IPS-18a (cell line): ENCODE measurements around the gene TAT.

Experiments
- H3K27ac ChIP-seq: one replicate; pipeline ENCODE4 v1.5.1; 2013; ENCODE audit warnings: low read length
- H3K27me3 ChIP-seq: one replicate; pipeline ENCODE4 v1.6.1; 2013; ENCODE audit warnings: mild to moderate bottlenecking, low read length; ENCODE audit not compliant: control insufficient read depth, insufficient read depth
- H3K36me3 ChIP-seq: one replicate; pipeline ENCODE4 v1.6.1; 2013; ENCODE audit warnings: low read depth, low read length; ENCODE audit not compliant: control insufficient read depth
- H3K4me1 ChIP-seq: one replicate; pipeline ENCODE4 v1.6.1; 2013; ENCODE audit warnings: low read depth, low read length; ENCODE audit not compliant: control insufficient read depth
- H3K4me3 ChIP-seq: one replicate; pipeline ENCODE4 v1.5.1; 2013; ENCODE audit warnings: low read length
- H3K9ac ChIP-seq: one replicate; pipeline ENCODE4 v1.6.1; 2013; ENCODE audit warnings: mild to moderate bottlenecking, low read length, moderate library complexity
- H3K9me3 ChIP-seq: one replicate; pipeline ENCODE4 v1.6.1; 2013; ENCODE audit warnings: low read depth, low read length; ENCODE audit not compliant: control insufficient read depth

TAT gene

DNA sequence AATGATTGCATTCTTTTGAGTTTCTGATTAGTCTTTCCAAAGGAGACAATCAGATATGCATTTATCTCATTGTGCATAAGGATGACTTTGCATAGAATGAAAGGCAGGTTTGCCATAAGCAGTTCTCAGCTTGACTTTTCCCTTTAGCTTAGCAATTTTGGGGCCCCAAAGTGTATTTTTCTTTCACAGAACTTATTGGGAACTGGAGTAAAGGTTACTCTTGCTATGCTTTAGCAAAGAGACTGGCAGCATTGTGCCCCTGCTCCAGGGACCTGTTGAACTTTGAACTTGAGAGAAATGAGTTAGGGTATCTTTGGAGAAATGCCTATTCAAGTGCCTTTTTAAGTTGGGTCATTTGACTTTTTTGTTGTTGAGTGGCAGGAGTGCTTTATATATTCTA is 17.0 kb downstream of the TAT start:
- Histone ChIP-seq H3K36me3 (no peaks in the 10 kb centered on the region), H3K4me3 (no peak overlapping the region), H3K9me3 (no peaks in the 10 kb centered on the region), H3K27ac (no peak overlapping the region), H3K27me3 (peaks cover 12% of the 10 kb centered on the region), H3K4me1 (no peaks in the 10 kb centered on the region), H3K9ac (no peak overlapping the region)

DNA sequence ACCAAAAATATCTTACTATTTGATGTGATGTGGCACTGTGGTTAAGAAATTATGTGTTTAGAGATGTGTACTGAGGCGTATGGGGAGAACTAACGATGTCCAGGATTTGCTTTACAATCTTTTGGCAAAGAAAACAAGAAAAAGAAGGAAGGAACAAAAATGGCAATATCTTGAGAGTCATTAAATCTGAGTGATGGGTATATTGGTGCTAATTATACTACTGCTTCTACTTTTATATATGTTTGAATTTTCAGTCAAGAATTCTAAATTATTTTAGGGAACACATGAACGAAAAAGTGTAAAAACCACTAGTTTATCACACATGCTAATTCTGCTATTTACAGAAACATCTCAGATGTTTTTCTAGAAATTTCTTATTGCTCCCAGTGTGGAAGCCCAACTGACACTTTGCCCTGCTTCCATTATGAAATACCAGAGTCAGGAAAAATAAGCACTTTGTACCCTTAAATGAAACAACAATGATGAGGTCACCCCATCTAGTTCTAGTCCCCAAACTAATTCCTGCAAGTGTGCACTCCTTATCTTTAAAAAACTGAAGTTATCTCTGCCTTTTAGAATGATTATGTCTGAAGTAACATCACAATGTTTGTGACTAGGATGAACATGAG is 18.8 kb downstream of the TAT start:
- H3K36me3 ChIP-seq = no peaks in the 10 kb centered on the region
- H3K27me3 ChIP-seq = peaks cover 12% of the 10 kb centered on the region
- no peak overlapping the region for H3K9ac ChIP-seq
- no peaks in the 10 kb centered on the region for H3K9me3 ChIP-seq
- no peaks in the 10 kb centered on the region for H3K4me1 ChIP-seq
- no peak overlapping the region for H3K27ac ChIP-seq
- H3K4me3 ChIP-seq = no peak overlapping the region

DNA sequence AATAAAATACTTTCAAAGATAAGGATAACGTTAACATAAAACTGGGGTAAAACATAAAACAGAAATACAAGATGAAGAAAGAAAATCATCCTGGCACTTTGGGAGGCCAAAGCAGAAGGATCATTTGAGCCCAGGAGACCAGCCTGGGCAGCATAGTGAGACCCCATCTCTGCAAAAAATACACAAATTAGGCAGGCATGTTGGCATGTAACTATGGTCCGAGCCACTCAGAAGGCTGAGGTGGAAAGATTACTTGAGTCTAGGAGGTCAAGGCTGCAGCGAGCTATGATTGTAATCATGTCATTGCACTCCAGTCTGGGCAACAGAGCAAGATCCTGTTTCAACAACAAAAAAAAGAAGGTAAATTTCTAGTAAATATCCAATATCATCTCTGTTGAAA is 19.6 kb downstream of the TAT start:
- H3K9ac ChIP-seq = no peak overlapping the region
- no peaks in the 10 kb centered on the region for H3K4me1 ChIP-seq
- no peaks in the 10 kb centered on the region for H3K36me3 ChIP-seq
- H3K27me3 ChIP-seq = peaks cover 12% of the 10 kb centered on the region
- H3K4me3 ChIP-seq = no peak overlapping the region
- no peak overlapping the region for H3K27ac ChIP-seq
- H3K9me3 ChIP-seq = no peaks in the 10 kb centered on the region

DNA sequence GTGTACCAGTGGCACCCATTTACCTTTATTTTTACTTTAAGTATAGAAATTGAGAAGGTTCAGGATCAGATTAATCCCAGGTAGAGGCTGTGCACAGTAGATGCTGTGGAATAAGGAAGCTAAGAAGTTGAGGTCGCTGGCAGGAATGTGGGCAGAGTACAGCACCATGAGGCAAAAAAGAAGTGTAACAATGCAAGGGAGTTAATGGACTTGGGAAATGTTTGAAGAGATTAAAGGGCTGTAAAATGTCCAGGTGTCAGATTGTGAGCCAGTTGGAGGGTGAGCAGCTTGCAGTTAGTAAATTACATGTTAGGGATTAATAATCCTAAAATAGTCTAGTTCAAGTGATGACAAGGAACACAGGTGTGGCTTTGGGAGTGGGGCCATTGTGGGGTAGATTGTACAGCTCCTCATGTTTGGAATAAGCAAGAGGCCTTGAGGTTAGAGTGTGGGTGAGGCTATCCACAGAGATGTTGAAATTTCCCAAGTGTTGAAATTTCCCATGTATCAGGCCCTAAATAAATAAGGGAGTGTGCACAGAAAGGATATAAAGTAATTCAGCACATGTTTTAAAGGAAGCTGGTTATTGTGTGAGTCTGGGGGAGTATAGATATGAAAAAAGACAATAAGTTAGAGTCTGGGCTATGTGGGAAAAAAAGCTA is 21.5 kb downstream of the TAT start:
- no peaks in the 10 kb centered on the region for H3K4me1 ChIP-seq
- H3K27ac ChIP-seq = no peak overlapping the region
- H3K36me3 ChIP-seq = no peaks in the 10 kb centered on the region
- H3K4me3 ChIP-seq = no peak overlapping the region
- peaks cover 12% of the 10 kb centered on the region for H3K27me3 ChIP-seq
- no peaks in the 10 kb centered on the region for H3K9me3 ChIP-seq
- no peak overlapping the region for H3K9ac ChIP-seq

- Histone ChIP-seq H3K36me3 (no peaks in the 10 kb centered on the region), H3K27me3 (peaks cover 3% of the 10 kb centered on the region), H3K9ac (no peak overlapping the region), H3K27ac (no peak overlapping the region), H3K4me1 (no peaks in the 10 kb centered on the region), H3K9me3 (no peaks in the 10 kb centered on the region), H3K4me3 (no peak overlapping the region)
Measured at GRCh38 chr16:71552698-71553503, 24.0 kb downstream of the TAT start.

- no peak overlapping the region for H3K9ac ChIP-seq
- no peaks in the 10 kb centered on the region for H3K4me1 ChIP-seq
- no peaks in the 10 kb centered on the region for H3K27me3 ChIP-seq
- H3K4me3 ChIP-seq = no peak overlapping the region
- H3K27ac ChIP-seq = no peak overlapping the region
- H3K36me3 ChIP-seq = no peaks in the 10 kb centered on the region
- H3K9me3 ChIP-seq = no peaks in the 10 kb centered on the region
Measured at GRCh38 chr16:71547168-71547567, 29.7 kb downstream of the TAT start.

- no peak overlapping the region for H3K9ac ChIP-seq
- no peaks in the 10 kb centered on the region for H3K27me3 ChIP-seq
- H3K9me3 ChIP-seq = no peaks in the 10 kb centered on the region
- H3K27ac ChIP-seq = no peak overlapping the region
- H3K4me1 ChIP-seq = no peaks in the 10 kb centered on the region
- no peaks in the 10 kb centered on the region for H3K36me3 ChIP-seq
- no peak overlapping the region for H3K4me3 ChIP-seq
Measured at GRCh38 chr16:71542377-71542776, 34.5 kb downstream of the TAT start.

DNA sequence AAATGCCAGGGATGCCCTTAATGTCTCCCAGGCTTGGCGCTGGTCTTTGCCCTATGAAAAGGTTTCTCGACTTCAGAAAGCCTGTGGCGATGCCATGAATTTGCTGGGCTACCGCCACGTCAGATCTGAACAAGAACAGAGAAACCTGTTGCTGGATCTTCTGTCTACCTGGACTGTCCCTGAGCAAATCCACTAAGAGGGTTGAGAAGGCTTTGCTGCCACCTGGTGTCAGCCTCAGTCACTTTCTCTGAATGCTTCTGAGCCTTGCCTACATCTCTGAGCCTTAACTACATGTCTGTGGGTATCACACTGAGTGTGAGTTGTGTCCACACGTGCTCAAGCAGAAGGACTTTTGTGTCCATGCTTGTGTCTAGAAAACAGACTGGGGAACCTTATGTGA is 39.2 kb downstream of the TAT start:
- Histone ChIP-seq H3K4me1 (no peaks in the 10 kb centered on the region), H3K27me3 (no peaks in the 10 kb centered on the region)

GRCh38 chr16:71536752-71537499 is 40.0 kb downstream of the TAT start:
- Histone ChIP-seq H3K4me3 (no peak overlapping the region), H3K27me3 (no peaks in the 10 kb centered on the region), H3K36me3 (no peaks in the 10 kb centered on the region), H3K9me3 (no peaks in the 10 kb centered on the region), H3K9ac (no peak overlapping the region), H3K4me1 (no peaks in the 10 kb centered on the region), H3K27ac (no peak overlapping the region)

More for the DNA sequence above, 39.2 kb downstream of the TAT start:
- H3K36me3 ChIP-seq = no peaks in the 10 kb centered on the region
- H3K4me3 ChIP-seq = no peak overlapping the region
- H3K9me3 ChIP-seq = no peaks in the 10 kb centered on the region
- no peak overlapping the region for H3K9ac ChIP-seq
- no peak overlapping the region for H3K27ac ChIP-seq

- no peak overlapping the region for H3K9ac ChIP-seq
Measured at GRCh38 chr16:71532366-71532765, 44.5 kb downstream of the TAT start.

GRCh38 chr16:71528863-71529262 is 48.0 kb downstream of the TAT start:
- no peak overlapping the region for H3K4me3 ChIP-seq
- H3K27me3 ChIP-seq = no peaks in the 10 kb centered on the region
- H3K9me3 ChIP-seq = no peaks in the 10 kb centered on the region
- no peaks in the 10 kb centered on the region for H3K36me3 ChIP-seq
- no peak overlapping the region for H3K27ac ChIP-seq
- peaks cover 28% of the 10 kb centered on the region for H3K4me1 ChIP-seq
- H3K9ac ChIP-seq = no peak overlapping the region

More at GRCh38 chr16:71532366-71532765, 44.5 kb downstream of the TAT start:
- Histone ChIP-seq H3K4me3 (no peak overlapping the region), H3K27me3 (no peaks in the 10 kb centered on the region), H3K27ac (no peak overlapping the region), H3K9me3 (no peaks in the 10 kb centered on the region), H3K4me1 (no peaks in the 10 kb centered on the region), H3K36me3 (no peaks in the 10 kb centered on the region)
